B cell (primary cell): ENCODE measurements around the gene MIAT. TPM values are rescaled to one million over a fixed set of nuclear protein-coding genes. Genes with fewer than 3 reads are reported as not detected.

Experiments used
- ATAC-seq: fragments of 200-7000 bp; cut with Tn5 transposase; one replicate; pipeline ENCODE4 v1.10.0; 2021; ENCODE audit warnings: low read depth, mild to moderate bottlenecking, moderate number of reproducible peaks, moderate library complexity
- CTCF ChIA-PET: fragments of 350-600 bp; sonication (Branson Sonifier 250); formaldehyde crosslinking; loops from one replicate; lab custom pipeline; 2021; ENCODE audit warnings: antibody characterized with exemption, inconsistent platforms; lab: Charles Lee
- POLR2A ChIA-PET: fragments of 350-600 bp; sonication (Branson Sonifier 250); formaldehyde crosslinking; loops from one replicate; lab custom pipeline; 2021; ENCODE audit warnings: antibody characterized with exemption; lab: Charles Lee
- DNase-seq: peaks from one replicate; pipeline ENCODE4 v3.0.0; 2013
- H2AFZ ChIP-seq: 2 replicates; pipeline ENCODE4 v1.6.1; 2012; ENCODE audit warnings: mild to moderate bottlenecking, low read depth, low read length; ENCODE audit not compliant: insufficient read depth, poor library complexity, severe bottlenecking
- H3K27ac ChIP-seq, 2 donors: 1 replicate in 1 of 2; 2 replicates in 1 of 2; pipeline ENCODE4 v1.5.1; 2012 to 2013; ENCODE audit warnings: low read length in 2 of 2, mild to moderate bottlenecking in 2 of 2, moderate library complexity in 1 of 2
- H3K27me3 ChIP-seq, 4 experiments: fragments of 200-600 bp in 1 of 4; sonication (generic) in 1 of 4; replicated peaks in 1 of 4; 1 replicate in 2 of 4; 2 replicates in 2 of 4; pipeline versions ENCODE4 v1.6.1 to v1.7.0; 2013 to 2016; ENCODE audit warnings: low read length in 3 of 4, mild to moderate bottlenecking in 2 of 4, mixed read lengths in 1 of 4, moderate library complexity in 1 of 4; ENCODE audit not compliant: insufficient read depth in 4 of 4, control insufficient read depth in 3 of 4; ENCODE audit errors: control extremely low read depth in 1 of 4
- H3K36me3 ChIP-seq, 2 experiments: replicated peaks in 1 of 2; 1 replicate in 1 of 2; 2 replicates in 1 of 2; pipeline versions ENCODE4 v1.6.1 to v1.7.1; 2013; ENCODE audit warnings: low read length in 1 of 2; ENCODE audit not compliant: insufficient read depth in 2 of 2, control insufficient read depth in 1 of 2; ENCODE audit errors: control extremely low read depth in 1 of 2, extremely low read depth in 1 of 2
- H3K4me1 ChIP-seq, 2 donors: fragments of 200-600 bp in 1 of 2; sonication (generic) in 1 of 2; 1 replicate in 1 of 2; 2 replicates in 1 of 2; pipeline versions ENCODE4 v1.5.1 to v1.6.1; 2013 to 2017; ENCODE audit warnings: low read length in 2 of 2; ENCODE audit not compliant: control insufficient read depth in 2 of 2, insufficient read depth in 2 of 2
- H3K4me2 ChIP-seq: replicated peaks from 2 replicates; pipeline ENCODE3; 2012; ENCODE audit warnings: mild to moderate bottlenecking, low read depth, low read length; ENCODE audit not compliant: poor library complexity, severe bottlenecking
- H3K4me3 ChIP-seq, 5 experiments: fragments of 200-600 bp in 1 of 5; sonication (generic) in 1 of 5; 1 replicate in 3 of 5; 2 replicates in 2 of 5; pipeline versions ENCODE4 v1.5.1 to v1.7.0; 2011 to 2016; ENCODE audit warnings: low read length in 4 of 5, mild to moderate bottlenecking in 4 of 5, low read depth in 2 of 5, control low read depth in 1 of 5, moderate library complexity in 1 of 5; ENCODE audit not compliant: insufficient read depth in 1 of 5; ENCODE audit errors: control extremely low read depth in 1 of 5, extremely low read depth in 1 of 5
- H3K79me2 ChIP-seq: fragments of 200-600 bp; sonication (generic); one replicate; pipeline ENCODE4 v1.6.0; 2016; ENCODE audit warnings: low read length; ENCODE audit not compliant: control insufficient read depth, insufficient read depth
- H3K9ac ChIP-seq: fragments of 200-600 bp; sonication (generic); 2 replicates; pipeline ENCODE4 v1.6.1; 2017; ENCODE audit warnings: mild to moderate bottlenecking, low read length, moderate library complexity
- H3K9me3 ChIP-seq, 3 donors: one replicate each; pipeline versions ENCODE4 v1.6.1 to v1.7.1; 2013; ENCODE audit warnings: low read length in 2 of 3; ENCODE audit not compliant: control insufficient read depth in 2 of 3, insufficient read depth in 1 of 3; ENCODE audit errors: control extremely low read depth in 1 of 3
- H4K20me1 ChIP-seq: 2 replicates; pipeline ENCODE4 v1.6.0; 2012; ENCODE audit warnings: mild to moderate bottlenecking, low read length; ENCODE audit not compliant: insufficient read depth, control insufficient read depth, poor library complexity, severe bottlenecking
- H3K27ac Mint-ChIP-seq: one replicate; pipeline ENCODE4 v1.8.0; 2021; ENCODE audit warnings: mixed read lengths
- H3K27me3 Mint-ChIP-seq: one replicate; pipeline ENCODE4 v1.8.0; 2021; ENCODE audit warnings: mixed read lengths
- H3K4me1 Mint-ChIP-seq: one replicate; pipeline ENCODE4 v1.8.0; 2021; ENCODE audit warnings: mixed read lengths
- H3K4me3 Mint-ChIP-seq: one replicate; pipeline ENCODE4 v1.8.0; 2021; ENCODE audit warnings: mixed read lengths
- H3K9me3 Mint-ChIP-seq: one replicate; pipeline ENCODE4 v1.8.0; 2022; ENCODE audit warnings: mixed read lengths; ENCODE audit not compliant: insufficient read depth
- EZH2 ChIP-seq: IDR thresholded peaks from 2 replicates; pipeline ENCODE4 v1.6.1; 2012; ENCODE audit warnings: borderline replicate concordance, low read depth, mild to moderate bottlenecking, moderate library complexity, low read length; ENCODE audit not compliant: insufficient read depth, poor library complexity, severe bottlenecking
- WGBS: methylation state at CpG from one replicate; pipeline ENCODE4 v1.1.5; 2013; ENCODE audit warnings: missing lambda C conversion rate; ENCODE audit not compliant: insufficient coverage; 5-methylcytosine and 5-hydroxymethylcytosine counted together
- intact Hi-C: fragments of 100-400 bp; cut with micrococcal nuclease; formaldehyde crosslinking; loops from one replicate; pipeline ENCODE4 v1.10.0; 2022
- polyA plus RNA-seq: library from polyadenylated mRNA; depleted of rRNA; stranded (reverse); fragments of >200 nt; gene quantifications from 2 replicates; pipeline ENCODE4 v1.2.3, GENCODE V29; 2012
- total RNA-seq, 2 donors: library from RNA; stranded (reverse); fragments of 120-200 nt in 1 of 2; gene quantifications; 1 replicate in 1 of 2; 2 replicates in 1 of 2; pipeline versions ENCODE4 v1.2.3 to v1.2.4, GENCODE V29; 2013 to 2022
- TF ChIP-seq, protein P1 (sequence below): fragments of 200-600 bp; IDR thresholded peaks from one replicate; pipeline ENCODE4 v1.8.0; 2022; ENCODE audit warnings: antibody characterized with exemption, mild to moderate bottlenecking

MIAT gene
- total and polyA plus RNA-seq, 2 donors (not counting 1 experiment from before 2014, with no cell fraction given), result 14.8 to 18.4 TPM

DNA sequence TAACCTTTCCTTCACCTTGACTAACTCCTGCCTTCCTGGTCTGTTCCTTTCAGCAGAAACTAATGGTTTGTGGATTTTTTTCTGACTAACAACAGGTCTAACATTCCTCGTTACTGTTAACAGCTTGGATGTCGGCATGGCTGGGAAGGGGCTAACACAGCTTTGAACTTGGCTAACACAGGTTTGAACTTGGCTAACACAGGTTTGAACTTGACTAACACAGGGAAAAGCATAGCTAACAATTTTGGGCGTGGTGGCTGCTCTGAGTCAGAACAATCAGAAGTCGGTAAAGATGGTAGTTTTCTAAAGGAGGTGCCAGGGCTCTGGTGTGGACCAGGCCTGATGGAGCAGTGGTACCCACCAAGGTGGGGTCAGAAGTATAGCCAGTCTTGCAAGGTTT lies 16.1 kb downstream of the MIAT start:
- no peaks in the 10 kb centered on the region for H3K27me3 Mint-ChIP-seq
- peak overlapping the region; percentile 96 for H3K4me2 ChIP-seq
- POLR2A ChIA-PET, result interaction anchor here (1.1 to 2.4 kb wide), 3 partner anchors 8 to 244 kb away, joined by 3 to 5 read pairs (median 5); partner anchors contain the start of genes ASPHD2, HPS4 and SRRD
- peaks cover 89% of the 10 kb centered on the region for H3K4me1 Mint-ChIP-seq
- peaks cover 0 to 13% (median 0%) of the 10 kb centered on the region in 3 donors for H3K9me3 ChIP-seq
- no peak for TF ChIP-seq EZH2
- TF ChIP-seq, protein P1, sequence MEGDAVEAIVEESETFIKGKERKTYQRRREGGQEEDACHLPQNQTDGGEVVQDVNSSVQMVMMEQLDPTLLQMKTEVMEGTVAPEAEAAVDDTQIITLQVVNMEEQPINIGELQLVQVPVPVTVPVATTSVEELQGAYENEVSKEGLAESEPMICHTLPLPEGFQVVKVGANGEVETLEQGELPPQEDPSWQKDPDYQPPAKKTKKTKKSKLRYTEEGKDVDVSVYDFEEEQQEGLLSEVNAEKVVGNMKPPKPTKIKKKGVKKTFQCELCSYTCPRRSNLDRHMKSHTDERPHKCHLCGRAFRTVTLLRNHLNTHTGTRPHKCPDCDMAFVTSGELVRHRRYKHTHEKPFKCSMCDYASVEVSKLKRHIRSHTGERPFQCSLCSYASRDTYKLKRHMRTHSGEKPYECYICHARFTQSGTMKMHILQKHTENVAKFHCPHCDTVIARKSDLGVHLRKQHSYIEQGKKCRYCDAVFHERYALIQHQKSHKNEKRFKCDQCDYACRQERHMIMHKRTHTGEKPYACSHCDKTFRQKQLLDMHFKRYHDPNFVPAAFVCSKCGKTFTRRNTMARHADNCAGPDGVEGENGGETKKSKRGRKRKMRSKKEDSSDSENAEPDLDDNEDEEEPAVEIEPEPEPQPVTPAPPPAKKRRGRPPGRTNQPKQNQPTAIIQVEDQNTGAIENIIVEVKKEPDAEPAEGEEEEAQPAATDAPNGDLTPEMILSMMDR, result no peak
- peak overlapping the region; percentile 87 for H2AFZ ChIP-seq
- intact Hi-C loops, result no loop called here
- DNase-seq (peak; percentile 38), ATAC-seq (no peak)
- peaks cover 45% of the 10 kb centered on the region for H3K79me2 ChIP-seq
- CTCF ChIA-PET, result interaction anchor here (0.6 to 2.2 kb wide), 5 partner anchors 9 to 1251 kb away, joined by 3 to 18 read pairs (median 4); no protein-coding TSS in a partner anchor
- H3K4me3 ChIP-seq, result peak overlapping the region; percentile 75 to 94 (median 89)
- H3K27me3 ChIP-seq, result no peaks in the 10 kb centered on the region
- peaks cover 0 to 4% of the 10 kb centered on the region in 2 experiments for H3K36me3 ChIP-seq
- peak overlapping the region; percentile 98 for H3K4me3 Mint-ChIP-seq
- no peaks in the 10 kb centered on the region for H3K9me3 Mint-ChIP-seq
- peaks cover 54 to 83% of the 10 kb centered on the region in 2 donors for H3K4me1 ChIP-seq
- H3K27ac ChIP-seq, result peak overlapping the region; percentile 93 to 97
- 50% methylated on average over 3 of the region's 4 CpGs for WGBS
- peaks cover 35% of the 10 kb centered on the region for H4K20me1 ChIP-seq
- H3K27ac Mint-ChIP-seq, result peak overlapping the region; percentile 99
- peak overlapping the region; percentile 87 for H3K9ac ChIP-seq
